ENCODE results near the gene MRTFB.

The MRTFB gene

GRCh38 chr16:14289692-14290340 lies 218.7 kb downstream of the MRTFB start:
- no peak overlapping the region for H3K4me3 ChIP-seq (ENCODE audit: low read length in 2 of 2)
- H3K36me3 ChIP-seq (ENCODE audit: control insufficient read depth in 2 of 2, insufficient read depth in 2 of 2, low read length in 2 of 2): no peaks in the 10 kb centered on the region
- H3K9ac ChIP-seq (ENCODE audit: low read depth in 1 of 2, low read length in 2 of 2): no peak overlapping the region
- peaks cover 5 to 8% of the 10 kb centered on the region in 2 donors for H3K4me1 ChIP-seq (ENCODE audit: control insufficient read depth in 2 of 2, insufficient read depth in 2 of 2, low read length in 2 of 2)
- H3K27ac ChIP-seq (ENCODE audit: low read depth in 2 of 2, low read length in 2 of 2): no peak overlapping the region
- H3K27me3 ChIP-seq (ENCODE audit: control insufficient read depth in 2 of 2, insufficient read depth in 2 of 2, low read length in 2 of 2): no peaks in the 10 kb centered on the region
- H3K9me3 ChIP-seq (ENCODE audit: control insufficient read depth in 2 of 2, low read length in 2 of 2): peaks cover 4 to 6% of the 10 kb centered on the region in 2 donors

GRCh38 chr16:14291286-14291685 lies 220.2 kb downstream of the MRTFB start:
- Histone ChIP-seq H3K4me1 (ENCODE audit: control insufficient read depth in 2 of 2, insufficient read depth in 2 of 2, low read length in 2 of 2) (peaks cover under 1 to 4% of the 10 kb centered on the region in 2 donors), H3K27ac (ENCODE audit: low read depth in 2 of 2, low read length in 2 of 2) (no peak overlapping the region), H3K4me3 (ENCODE audit: low read length in 2 of 2) (no peak overlapping the region), H3K36me3 (ENCODE audit: control insufficient read depth in 2 of 2, insufficient read depth in 2 of 2, low read length in 2 of 2) (no peaks in the 10 kb centered on the region), H3K27me3 (ENCODE audit: control insufficient read depth in 2 of 2, insufficient read depth in 2 of 2, low read length in 2 of 2) (no peaks in the 10 kb centered on the region), H3K9me3 (ENCODE audit: control insufficient read depth in 2 of 2, low read length in 2 of 2) (peaks cover 4 to 6% of the 10 kb centered on the region in 2 donors), H3K9ac (ENCODE audit: low read depth in 1 of 2, low read length in 2 of 2) (no peak overlapping the region)

DNA sequence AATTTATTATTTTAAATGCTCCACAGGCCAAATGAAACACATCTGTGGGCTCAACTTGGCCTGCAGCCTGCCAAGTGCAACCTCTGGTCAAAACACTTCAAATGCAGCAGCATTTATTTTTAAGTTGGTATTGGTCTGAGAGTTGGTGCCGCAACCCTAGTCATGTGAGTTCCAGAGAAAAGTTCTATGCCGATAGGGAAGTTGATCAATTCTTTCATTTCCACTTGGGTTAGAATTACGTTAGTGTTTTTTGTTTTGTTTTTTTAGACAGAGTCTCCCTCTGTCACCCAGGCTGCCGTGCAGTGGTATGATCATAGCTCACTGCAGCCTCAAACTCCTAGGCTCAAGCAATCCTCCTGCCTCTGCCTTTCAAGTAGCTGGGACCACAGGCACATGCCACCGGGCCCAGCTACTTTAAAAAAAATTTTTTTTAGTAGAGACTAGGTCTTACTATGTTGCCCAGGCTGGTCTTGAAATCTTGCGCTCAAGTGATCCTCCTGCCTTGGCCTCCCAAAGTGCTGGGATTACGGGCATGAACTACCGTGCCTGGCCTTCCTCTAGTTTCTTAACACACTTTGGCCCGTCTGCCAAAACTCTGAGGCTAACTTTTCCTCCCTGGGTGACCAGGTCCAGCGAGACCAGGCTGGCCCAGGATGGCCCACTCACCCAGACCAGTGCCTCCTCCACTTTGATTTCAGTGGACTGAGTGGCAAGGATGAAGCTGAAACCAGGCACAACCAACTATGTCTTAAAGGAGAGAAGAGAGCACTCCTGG lies 221.1 kb downstream of the MRTFB start:
- no peaks in the 10 kb centered on the region for H3K36me3 ChIP-seq (ENCODE audit: control insufficient read depth in 2 of 2, insufficient read depth in 2 of 2, low read length in 2 of 2)
- no peaks in the 10 kb centered on the region for H3K27me3 ChIP-seq (ENCODE audit: control insufficient read depth in 2 of 2, insufficient read depth in 2 of 2, low read length in 2 of 2)
- H3K4me1 ChIP-seq (ENCODE audit: control insufficient read depth in 2 of 2, insufficient read depth in 2 of 2, low read length in 2 of 2): no peaks in the 10 kb centered on the region
- H3K4me3 ChIP-seq (ENCODE audit: low read length in 2 of 2): no peak overlapping the region
- no peak overlapping the region for H3K9ac ChIP-seq (ENCODE audit: low read depth in 1 of 2, low read length in 2 of 2)
- H3K9me3 ChIP-seq (ENCODE audit: control insufficient read depth in 2 of 2, low read length in 2 of 2): peaks cover 4 to 6% of the 10 kb centered on the region in 2 donors
- H3K27ac ChIP-seq (ENCODE audit: low read depth in 2 of 2, low read length in 2 of 2): no peak overlapping the region

DNA sequence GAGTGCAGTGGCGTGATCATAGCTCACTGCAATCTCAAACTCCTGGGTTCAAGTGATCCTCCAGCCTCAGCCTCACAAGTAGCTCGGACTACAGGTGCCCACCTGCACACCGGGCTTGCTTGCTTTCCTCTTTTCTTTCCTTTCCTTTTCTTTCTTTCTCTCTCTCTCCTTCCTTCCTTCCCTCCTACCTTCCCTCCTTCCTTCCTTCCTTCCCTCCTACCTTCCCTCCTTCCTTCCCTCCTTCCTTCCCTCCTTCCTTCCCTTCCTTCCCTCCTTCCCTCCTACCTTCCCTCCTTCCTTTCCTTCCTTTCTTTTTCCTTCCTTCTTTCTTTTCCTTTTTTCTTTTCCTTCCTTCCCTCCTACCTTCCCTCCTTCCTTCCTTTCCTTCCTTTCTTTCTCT lies 225.5 kb downstream of the MRTFB start:
- Histone ChIP-seq H3K9me3 (ENCODE audit: control insufficient read depth in 2 of 2, low read length in 2 of 2) (no peaks in the 10 kb centered on the region), H3K4me3 (ENCODE audit: low read length in 2 of 2) (no peak overlapping the region), H3K9ac (ENCODE audit: low read depth in 1 of 2, low read length in 2 of 2) (no peak overlapping the region), H3K36me3 (ENCODE audit: control insufficient read depth in 2 of 2, insufficient read depth in 2 of 2, low read length in 2 of 2) (no peaks in the 10 kb centered on the region), H3K27me3 (ENCODE audit: control insufficient read depth in 2 of 2, insufficient read depth in 2 of 2, low read length in 2 of 2) (peaks cover 0 to 2% of the 10 kb centered on the region in 2 donors), H3K4me1 (ENCODE audit: control insufficient read depth in 2 of 2, insufficient read depth in 2 of 2, low read length in 2 of 2) (peaks cover 0 to 5% of the 10 kb centered on the region in 2 donors), H3K27ac (ENCODE audit: low read depth in 2 of 2, low read length in 2 of 2) (no peak overlapping the region)

DNA sequence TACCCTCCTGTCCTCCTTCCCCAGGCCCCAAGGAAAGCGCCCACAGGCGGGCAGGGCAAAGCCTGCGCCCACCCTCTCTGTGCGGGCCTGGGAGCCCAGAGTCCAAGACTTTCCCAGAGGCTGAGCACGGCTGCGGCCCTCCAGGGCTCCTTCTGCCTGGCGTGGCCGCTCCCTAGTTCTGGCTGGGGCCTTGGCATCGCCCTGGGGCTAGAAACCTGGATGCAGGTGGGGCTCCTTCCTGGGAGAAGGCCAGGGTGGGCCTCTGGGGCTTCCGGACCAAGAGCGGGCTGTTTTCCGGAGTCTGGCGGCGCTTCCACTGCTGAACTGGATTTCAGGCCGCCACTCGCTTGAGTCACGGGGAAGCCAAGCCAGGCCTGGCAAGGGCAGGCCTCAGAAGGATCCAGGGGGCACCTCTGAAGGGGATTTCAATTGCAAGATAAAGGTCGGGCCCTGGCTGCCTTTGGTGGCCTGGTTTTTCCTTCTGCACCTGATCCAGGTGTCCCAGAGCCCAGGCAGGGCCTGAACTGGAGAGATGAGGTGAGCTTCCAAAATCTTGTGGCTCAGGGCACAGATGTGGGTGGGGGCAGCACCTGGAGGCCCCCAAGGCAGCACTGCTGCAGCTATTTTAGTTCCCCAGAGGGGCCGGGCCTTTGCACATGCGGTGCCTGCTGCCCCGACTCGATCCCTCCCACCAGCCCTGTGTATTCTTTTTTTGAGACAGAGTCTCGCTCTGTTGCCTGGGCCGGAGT lies 227.4 kb downstream of the MRTFB start:
- Histone ChIP-seq H3K9me3 (ENCODE audit: control insufficient read depth in 2 of 2, low read length in 2 of 2) (no peaks in the 10 kb centered on the region), H3K9ac (ENCODE audit: low read depth in 1 of 2, low read length in 2 of 2) (no peak overlapping the region), H3K4me3 (ENCODE audit: low read length in 2 of 2) (no peak overlapping the region), H3K4me1 (ENCODE audit: control insufficient read depth in 2 of 2, insufficient read depth in 2 of 2, low read length in 2 of 2) (peaks cover 2 to 8% of the 10 kb centered on the region in 2 donors), H3K27ac (ENCODE audit: low read depth in 2 of 2, low read length in 2 of 2) (no peak overlapping the region), H3K27me3 (ENCODE audit: control insufficient read depth in 2 of 2, insufficient read depth in 2 of 2, low read length in 2 of 2) (peaks cover 0 to 2% of the 10 kb centered on the region in 2 donors), H3K36me3 (ENCODE audit: control insufficient read depth in 2 of 2, insufficient read depth in 2 of 2, low read length in 2 of 2) (no peaks in the 10 kb centered on the region)

GRCh38 chr16:14300705-14301168 lies 229.6 kb downstream of the MRTFB start:
- peak overlapping the region in 1 of 2 donors; percentile 48 for H3K9ac ChIP-seq (ENCODE audit: low read depth in 1 of 2, low read length in 2 of 2)
- H3K9me3 ChIP-seq (ENCODE audit: control insufficient read depth in 2 of 2, low read length in 2 of 2): no peaks in the 10 kb centered on the region
- peaks cover 0 to 2% of the 10 kb centered on the region in 2 donors for H3K27me3 ChIP-seq (ENCODE audit: control insufficient read depth in 2 of 2, insufficient read depth in 2 of 2, low read length in 2 of 2)
- H3K36me3 ChIP-seq (ENCODE audit: control insufficient read depth in 2 of 2, insufficient read depth in 2 of 2, low read length in 2 of 2): no peaks in the 10 kb centered on the region
- peak overlapping the region; percentile 5 to 38 for H3K27ac ChIP-seq (ENCODE audit: low read depth in 2 of 2, low read length in 2 of 2)
- peaks cover 6 to 8% of the 10 kb centered on the region in 2 donors for H3K4me1 ChIP-seq (ENCODE audit: control insufficient read depth in 2 of 2, insufficient read depth in 2 of 2, low read length in 2 of 2)
- H3K4me3 ChIP-seq (ENCODE audit: low read length in 2 of 2): peak overlapping the region in 1 of 2 donors; percentile 63

DNA sequence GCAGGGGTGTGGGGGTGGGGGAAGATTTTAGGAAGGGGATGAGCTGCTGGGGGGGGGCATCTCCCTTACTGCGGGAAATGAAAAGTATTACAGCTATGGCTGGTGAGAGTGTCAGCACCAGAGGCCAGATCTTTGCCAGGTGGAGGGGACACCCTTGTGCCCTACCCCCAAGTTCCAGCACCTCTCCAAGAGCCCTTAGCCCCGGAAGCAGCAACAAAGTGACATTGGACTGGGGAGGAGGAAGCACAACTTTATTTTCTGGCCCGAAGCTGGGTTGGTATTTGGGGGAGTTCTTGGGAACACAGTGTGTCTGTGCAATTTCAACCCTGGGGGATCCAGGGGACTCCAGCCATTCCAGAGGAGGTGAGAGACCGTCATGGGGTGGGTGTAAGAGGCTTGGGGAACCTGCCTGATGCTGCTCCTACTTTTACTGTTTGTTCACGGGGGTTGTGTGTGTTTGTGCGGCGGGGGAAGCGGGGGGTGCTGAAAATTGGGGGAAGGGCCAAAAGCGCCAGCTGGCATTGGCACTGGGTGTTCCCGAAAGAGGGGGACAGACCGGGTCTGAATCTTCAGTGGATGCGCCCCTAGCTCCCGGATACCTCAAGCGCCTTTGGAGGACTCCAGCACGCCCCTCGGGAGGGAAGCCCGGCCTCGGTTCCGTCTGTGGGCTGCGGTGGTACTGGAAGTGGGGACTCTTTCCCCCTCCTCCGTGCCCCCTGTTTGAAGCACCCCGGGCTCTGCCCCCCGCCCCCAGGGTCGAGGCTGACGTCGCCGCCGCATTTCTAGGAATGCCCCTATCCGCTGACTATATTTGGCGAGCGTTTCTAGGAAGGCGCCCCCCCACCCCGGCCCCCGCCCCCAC lies 230.3 kb downstream of the MRTFB start:
- peak overlapping the region in 1 of 2 donors; percentile 48 for H3K9ac ChIP-seq (ENCODE audit: low read depth in 1 of 2, low read length in 2 of 2)
- no peaks in the 10 kb centered on the region for H3K9me3 ChIP-seq (ENCODE audit: control insufficient read depth in 2 of 2, low read length in 2 of 2)
- peaks cover 0 to 2% of the 10 kb centered on the region in 2 donors for H3K27me3 ChIP-seq (ENCODE audit: control insufficient read depth in 2 of 2, insufficient read depth in 2 of 2, low read length in 2 of 2)
- peak overlapping the region; percentile 5 to 38 for H3K27ac ChIP-seq (ENCODE audit: low read depth in 2 of 2, low read length in 2 of 2)
- H3K4me1 ChIP-seq (ENCODE audit: control insufficient read depth in 2 of 2, insufficient read depth in 2 of 2, low read length in 2 of 2): peaks cover 6 to 8% of the 10 kb centered on the region in 2 donors
- H3K4me3 ChIP-seq (ENCODE audit: low read length in 2 of 2): peak overlapping the region; percentile 63 to 65
- no peaks in the 10 kb centered on the region for H3K36me3 ChIP-seq (ENCODE audit: control insufficient read depth in 2 of 2, insufficient read depth in 2 of 2, low read length in 2 of 2)

- Histone ChIP-seq H3K36me3 (ENCODE audit: control insufficient read depth in 2 of 2, insufficient read depth in 2 of 2, low read length in 2 of 2) (no peaks in the 10 kb centered on the region), H3K9ac (ENCODE audit: low read depth in 1 of 2, low read length in 2 of 2) (peak overlapping the region in 1 of 2 donors; percentile 48), H3K9me3 (ENCODE audit: control insufficient read depth in 2 of 2, low read length in 2 of 2) (no peaks in the 10 kb centered on the region), H3K27me3 (ENCODE audit: control insufficient read depth in 2 of 2, insufficient read depth in 2 of 2, low read length in 2 of 2) (peaks cover 0 to 2% of the 10 kb centered on the region in 2 donors), H3K4me1 (ENCODE audit: control insufficient read depth in 2 of 2, insufficient read depth in 2 of 2, low read length in 2 of 2) (peaks cover 8 to 9% of the 10 kb centered on the region in 2 donors), H3K27ac (ENCODE audit: low read depth in 2 of 2, low read length in 2 of 2) (peak overlapping the region in 1 of 2 donors; percentile 52), H3K4me3 (ENCODE audit: low read length in 2 of 2) (peak overlapping the region; percentile 60 to 67)
These were observed 230.9 kb downstream of the MRTFB start for GRCh38 chr16:14302031-14302398.

- H3K9me3 ChIP-seq (ENCODE audit: control insufficient read depth in 2 of 2, low read length in 2 of 2): no peaks in the 10 kb centered on the region
- H3K4me3 ChIP-seq (ENCODE audit: low read length in 2 of 2): peak overlapping the region; percentile 60 to 67
- peaks cover 0 to 2% of the 10 kb centered on the region in 2 donors for H3K27me3 ChIP-seq (ENCODE audit: control insufficient read depth in 2 of 2, insufficient read depth in 2 of 2, low read length in 2 of 2)
- peak overlapping the region in 1 of 2 donors; percentile 48 for H3K9ac ChIP-seq (ENCODE audit: low read depth in 1 of 2, low read length in 2 of 2)
- H3K27ac ChIP-seq (ENCODE audit: low read depth in 2 of 2, low read length in 2 of 2): peak overlapping the region in 1 of 2 donors; percentile 52
- no peaks in the 10 kb centered on the region for H3K36me3 ChIP-seq (ENCODE audit: control insufficient read depth in 2 of 2, insufficient read depth in 2 of 2, low read length in 2 of 2)
- H3K4me1 ChIP-seq (ENCODE audit: control insufficient read depth in 2 of 2, insufficient read depth in 2 of 2, low read length in 2 of 2): peaks cover 8 to 9% of the 10 kb centered on the region in 2 donors
These were observed 231.5 kb downstream of the MRTFB start for GRCh38 chr16:14302399-14303181.

Data from mucosa of rectum (tissue), 2 donors.